HG03460 (cell line): ENCODE results near the gene SEBOX.
"Not testable (repeated sequence)": the region's sequence is repeated elsewhere in the genome, so short reads cannot be mapped to it uniquely, and the experiment has no call there.

Experiments
- ATAC-seq: cut with Tn5 transposase; IDR thresholded peaks from one replicate; pipeline ENCODE4 v1.9.1; 2021; ENCODE audit not compliant: unreplicated experiment

SEBOX gene

DNA sequence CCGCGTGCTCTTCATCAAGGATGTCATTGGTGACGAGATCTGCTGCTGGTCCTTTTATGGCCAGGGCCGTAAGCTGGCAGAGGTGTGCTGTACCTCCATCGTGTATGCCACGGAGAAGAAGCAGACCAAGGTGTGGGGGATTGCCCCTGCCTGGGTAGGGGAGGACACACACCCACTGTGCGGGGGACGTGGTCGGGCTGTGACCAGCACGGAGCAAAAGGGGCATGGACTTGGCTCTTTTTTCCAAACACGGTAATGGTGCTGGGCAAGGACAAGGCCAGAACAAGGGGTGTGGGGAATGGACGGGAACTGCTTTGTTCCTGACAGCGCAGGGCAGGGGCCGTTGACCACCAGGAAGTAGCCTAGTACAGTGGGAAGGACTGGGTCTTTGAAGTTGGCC, 22.7 kb downstream of the SEBOX start:
- no peak for ATAC-seq

DNA sequence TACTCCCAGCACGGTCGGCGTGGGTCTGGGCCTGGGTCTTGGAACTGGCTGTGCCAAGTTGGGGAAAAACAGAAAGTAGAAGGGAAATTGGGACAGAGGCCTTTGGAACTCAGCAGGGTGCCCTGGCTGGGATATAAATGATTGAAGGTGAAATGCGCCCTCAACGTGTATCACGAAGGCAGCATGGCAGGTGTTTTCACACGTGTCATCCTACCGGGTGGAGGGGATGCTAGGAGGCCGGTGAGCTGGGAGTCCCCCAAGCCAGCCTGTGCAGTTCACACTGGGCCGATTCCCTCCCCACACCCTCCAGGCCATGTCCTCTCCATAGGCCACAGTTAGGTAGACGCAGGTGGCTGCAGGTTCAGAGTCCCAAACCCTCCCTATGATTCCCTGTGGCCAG, 23.5 kb downstream of the SEBOX start:
- no peak for ATAC-seq

- no peak for ATAC-seq
These were observed 24.6 kb downstream of the SEBOX start for GRCh38 chr17:28340374-28340773.

DNA sequence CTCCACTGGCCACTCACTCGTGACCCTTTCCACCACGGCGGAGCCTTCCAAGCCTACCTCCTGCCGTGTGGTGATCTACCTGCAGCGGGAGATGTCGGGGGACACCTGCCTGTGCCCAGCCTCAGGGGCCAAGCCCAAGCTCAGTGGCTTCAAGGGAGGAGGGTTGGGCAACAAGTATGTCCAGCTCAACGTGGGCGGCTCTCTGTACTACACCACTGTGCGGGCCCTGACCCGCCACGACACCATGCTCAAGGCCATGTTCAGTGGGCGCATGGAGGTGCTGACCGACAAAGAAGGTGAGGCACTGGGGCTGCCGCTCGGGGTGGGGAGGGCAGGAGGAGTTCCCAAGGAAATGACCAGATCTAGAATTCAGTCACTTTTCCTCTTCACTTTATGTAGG, 25.6 kb downstream of the SEBOX start:
- ATAC-seq: no peak

- not testable (repeated sequence) for ATAC-seq
These were observed 26.2 kb downstream of the SEBOX start for GRCh38 chr17:28338769-28339212.

DNA sequence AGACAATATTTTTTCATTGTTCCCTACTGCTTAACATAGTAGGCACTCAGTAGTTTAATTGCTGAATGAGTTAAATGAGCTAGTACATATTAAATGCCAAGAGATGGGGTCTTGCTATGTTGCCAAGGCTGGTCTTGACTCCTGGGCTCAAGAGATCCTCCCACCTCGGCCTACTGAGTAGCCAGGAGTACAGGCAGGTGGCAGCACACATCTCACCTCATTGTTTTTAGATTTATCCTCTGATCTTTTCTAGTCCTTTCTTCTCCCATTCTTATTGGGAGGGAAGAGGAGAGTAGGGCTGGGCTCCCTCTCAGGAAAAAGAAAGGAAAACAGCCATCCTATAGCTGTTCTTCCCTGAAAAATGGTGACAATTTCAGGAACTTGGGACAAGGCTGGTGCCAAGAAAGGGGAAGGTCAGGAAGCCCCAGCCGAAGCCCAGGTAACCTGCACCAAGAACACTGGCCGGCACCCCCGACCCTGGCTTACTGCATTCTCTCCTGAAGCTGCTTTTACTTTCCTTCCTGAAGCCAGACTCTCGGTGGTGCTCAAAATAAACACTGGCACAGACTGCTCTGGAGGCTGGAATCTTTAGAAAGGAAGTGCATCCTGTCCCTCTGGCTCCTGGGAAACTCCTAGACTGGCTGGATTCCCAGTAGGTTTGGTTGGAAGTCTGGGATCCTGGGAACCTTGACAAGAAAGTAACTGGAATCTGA, 26.8 kb downstream of the SEBOX start:
- ATAC-seq: no peak

DNA sequence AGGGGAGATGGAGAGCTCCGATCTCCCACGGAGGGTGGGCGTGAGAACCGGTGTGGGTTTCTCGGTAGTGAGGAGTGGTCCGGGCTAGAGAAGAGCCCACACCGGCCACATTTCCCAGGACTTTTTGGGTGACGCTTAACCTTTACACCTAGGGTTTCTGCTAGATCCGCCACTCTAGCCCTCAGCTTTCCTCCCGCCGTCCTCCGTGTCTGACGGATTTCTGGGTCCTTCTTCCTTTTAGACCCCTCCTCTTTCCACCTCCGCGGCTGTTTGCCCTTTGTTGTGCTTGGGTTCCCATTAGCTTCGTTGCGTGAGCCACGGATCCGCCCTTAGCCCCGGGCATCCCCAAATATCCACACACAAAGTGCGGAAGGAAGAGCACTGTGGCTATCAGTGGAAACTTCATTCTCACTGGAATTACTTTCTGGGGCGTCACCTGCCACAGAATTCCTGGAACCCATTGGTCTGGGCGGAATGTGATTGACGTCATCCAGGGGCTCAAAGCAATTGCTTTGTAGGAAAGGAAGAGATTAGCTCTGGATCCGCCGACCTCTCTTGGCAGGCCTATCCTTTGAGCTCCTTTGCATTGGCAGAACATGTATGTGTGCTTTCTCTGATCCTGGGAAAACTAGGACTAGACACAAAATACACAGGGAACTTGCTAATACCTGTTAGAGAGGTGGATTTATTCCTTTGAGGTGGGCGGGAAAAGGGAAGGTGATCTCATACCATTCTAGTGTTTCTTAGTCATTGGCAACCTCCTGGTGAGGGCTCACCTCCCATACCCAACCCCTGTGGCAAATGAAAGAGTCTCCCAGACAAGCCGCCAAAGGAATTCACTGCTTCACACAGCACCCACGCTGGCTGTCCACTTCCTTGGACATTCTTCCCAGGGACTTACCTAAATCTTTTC, 28.8 kb downstream of the SEBOX start:
- ATAC-seq: no peak

DNA sequence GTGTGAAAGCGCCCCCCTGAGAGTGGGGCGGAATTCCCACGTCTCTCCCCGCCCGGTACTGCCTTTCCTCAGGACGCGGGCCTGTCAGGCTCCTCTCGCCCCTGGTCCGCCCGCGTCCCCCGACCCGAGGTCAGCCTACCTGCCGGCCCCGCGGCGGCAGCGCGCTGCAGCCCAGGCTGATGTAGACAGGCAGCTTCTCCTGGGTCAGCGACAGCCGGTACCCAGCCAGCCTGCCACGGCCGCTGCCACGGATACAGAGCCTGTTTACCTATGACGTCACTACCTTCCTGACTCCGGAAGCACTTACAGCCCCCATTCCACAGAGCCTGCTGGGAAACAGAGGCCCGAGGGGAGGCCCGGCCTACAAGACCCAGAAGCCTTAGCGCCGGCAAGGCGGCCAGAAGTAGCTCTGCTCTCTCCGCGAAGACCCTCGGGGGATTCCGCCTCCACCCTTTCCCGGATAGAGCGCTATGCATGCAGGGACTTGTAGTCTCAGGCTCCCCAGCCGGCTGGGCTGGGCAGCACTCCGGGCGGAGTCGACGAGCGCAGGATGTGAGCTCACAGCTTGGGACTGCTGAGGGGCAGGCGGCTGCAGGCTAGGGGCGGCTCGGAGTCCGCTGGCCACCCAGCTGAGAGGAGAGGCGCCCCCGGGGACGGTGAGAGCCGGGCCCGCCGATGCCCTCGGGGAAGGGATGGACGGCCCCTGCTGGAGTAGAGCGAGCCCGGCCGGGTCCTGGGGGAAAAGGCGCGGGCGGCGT, 29.6 kb downstream of the SEBOX start, which contains the start of the genes IFT20 and TNFAIP1:
Gene IFT20 (minus strand): TSS at position 272 of the 758 bp plus-strand sequence. CDS start 3,487 bp downstream, outside the sequence.
Gene TNFAIP1 (plus strand): TSS at position 561 of the 758 bp plus-strand sequence. CDS start 3,761 bp downstream, outside the sequence.
- peak; percentile 95 for ATAC-seq

GRCh38 chr17:28334666-28335200, 30.3 kb downstream of the SEBOX start:
- ATAC-seq: peak; percentile 0

DNA sequence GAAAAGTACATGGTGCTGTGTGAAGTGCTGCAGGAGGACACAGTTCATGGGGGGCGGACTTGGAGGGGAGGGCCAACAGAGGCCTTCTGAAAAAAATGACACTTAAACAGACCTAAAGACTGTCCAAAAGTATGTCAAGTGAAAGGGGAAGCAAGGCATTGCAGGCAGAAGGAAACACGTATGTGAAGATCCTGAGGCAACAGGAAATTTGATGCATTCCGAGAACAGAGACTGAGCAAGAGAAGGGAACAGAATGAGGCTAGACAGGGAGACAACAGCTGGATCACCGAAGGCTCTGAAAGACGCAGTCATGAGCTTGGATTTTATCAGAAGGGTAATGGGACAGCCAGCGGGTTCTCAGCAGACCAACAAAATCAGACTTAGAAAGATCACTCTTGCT, 30.8 kb downstream of the SEBOX start:
- ATAC-seq: no peak

DNA sequence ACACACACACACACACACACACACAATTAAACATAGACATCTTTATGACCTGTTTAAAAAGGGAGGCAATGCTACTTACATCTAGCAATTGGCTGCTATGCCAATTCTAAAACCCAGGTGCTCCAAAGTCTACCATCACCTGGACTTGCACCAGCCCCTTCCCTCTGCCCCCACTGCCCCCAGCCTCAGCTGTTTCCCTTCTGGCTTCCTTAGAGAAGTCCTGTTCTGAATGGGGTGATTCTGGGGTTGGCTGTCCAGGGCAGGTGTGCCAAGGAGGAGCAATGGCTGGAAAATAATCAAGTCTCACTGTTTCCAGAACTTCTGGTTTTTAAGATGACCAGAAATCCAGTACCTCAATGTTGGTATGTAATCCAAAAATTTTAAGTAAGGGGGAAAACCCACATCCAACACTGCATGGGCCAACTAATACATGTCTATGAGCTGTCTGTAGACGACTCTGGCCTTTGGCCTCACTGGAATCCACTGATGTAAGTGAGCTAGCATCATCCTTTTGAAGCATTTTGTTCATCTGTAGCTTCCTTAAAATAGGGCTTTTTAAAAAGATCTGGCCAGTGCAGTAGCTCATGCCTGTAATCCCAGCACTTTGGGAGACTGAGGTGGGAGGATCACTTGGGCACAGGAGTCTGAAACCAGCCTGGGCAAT, 31.8 kb downstream of the SEBOX start:
- ATAC-seq: no peak

DNA sequence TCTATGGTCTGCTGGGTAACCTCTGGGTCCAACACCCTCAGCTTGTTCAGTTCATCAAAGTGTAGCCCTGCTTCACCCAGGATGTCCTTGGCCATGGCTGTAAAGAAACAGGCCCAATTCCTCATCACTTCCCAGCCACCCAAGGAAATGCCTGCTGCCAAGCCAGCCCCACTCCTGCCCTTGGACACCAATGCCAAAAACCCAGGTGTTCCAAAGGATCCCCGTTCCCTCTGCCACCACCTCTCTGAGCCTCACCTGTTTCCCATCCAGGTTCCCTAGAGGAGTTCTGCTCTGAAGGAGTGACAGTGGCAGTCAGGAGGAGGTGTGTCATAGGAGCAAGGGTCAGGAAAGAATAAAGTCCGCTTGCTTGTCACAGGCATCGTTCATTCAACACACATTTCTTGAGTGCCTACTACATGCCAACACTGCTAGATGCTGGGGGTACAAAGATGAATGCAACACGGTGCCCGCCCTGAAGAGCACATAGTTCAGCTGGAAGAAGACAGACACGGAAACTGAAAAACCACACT, 33.0 kb downstream of the SEBOX start:
- ATAC-seq: no peak

- ATAC-seq: no peak
These were observed 34.3 kb downstream of the SEBOX start for GRCh38 chr17:28330671-28331070.

- no peak for ATAC-seq
These were observed 36.7 kb downstream of the SEBOX start for GRCh38 chr17:28328325-28328724.

- no peak for ATAC-seq
These were observed 37.3 kb downstream of the SEBOX start for GRCh38 chr17:28327709-28328108.

DNA sequence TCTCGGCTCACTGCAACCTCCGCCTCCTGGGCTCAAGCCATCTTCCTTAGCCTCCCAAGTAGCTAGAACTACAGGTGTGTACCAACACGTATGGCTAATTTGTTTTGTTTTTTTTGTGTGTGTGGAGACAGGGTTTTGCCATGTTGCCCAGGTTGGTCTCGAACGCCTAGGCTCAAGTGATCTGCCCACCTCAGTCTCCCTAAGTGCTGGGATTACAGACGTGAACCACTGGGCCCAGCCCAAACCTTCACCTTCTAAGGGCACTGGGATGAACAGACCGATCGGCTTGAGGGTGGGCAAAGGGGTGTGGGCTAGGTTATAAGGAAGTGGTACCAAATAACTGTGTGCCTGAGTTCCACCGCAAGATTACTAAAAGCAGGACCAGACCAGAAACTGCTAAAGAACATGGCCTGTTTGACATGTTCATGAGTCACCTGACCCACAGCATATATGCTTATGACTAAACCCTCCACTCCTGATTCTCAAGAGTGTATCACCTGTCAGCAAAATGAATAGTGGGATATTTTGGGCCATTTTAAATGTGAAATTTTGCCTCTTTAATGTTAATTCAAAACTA, 37.9 kb downstream of the SEBOX start:
- ATAC-seq: no peak

GRCh38 chr17:28326114-28326513, 38.9 kb downstream of the SEBOX start:
- no peak for ATAC-seq

DNA sequence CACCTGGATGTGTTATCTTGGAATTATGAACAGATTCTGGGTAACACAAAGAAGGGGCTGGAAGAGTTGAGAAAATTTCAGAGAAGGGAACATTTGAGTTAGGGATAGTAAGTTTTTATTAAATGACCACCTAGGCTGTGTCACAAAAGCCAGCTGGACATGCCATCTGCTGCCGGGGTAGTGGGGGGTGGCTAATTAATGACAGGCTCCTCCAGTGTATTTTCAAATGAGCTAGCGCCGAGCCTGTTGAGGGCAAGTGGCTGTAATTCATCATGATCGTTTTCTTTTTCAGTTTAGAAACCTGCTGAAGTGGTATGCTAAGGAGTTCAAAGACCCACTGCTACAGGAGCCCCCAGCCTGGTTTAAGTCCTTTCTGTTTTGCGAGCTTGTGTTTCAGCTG, 39.8 kb downstream of the SEBOX start:
- ATAC-seq: no peak

- ATAC-seq: no peak
These were observed 40.2 kb downstream of the SEBOX start for GRCh38 chr17:28324781-28325180.

GRCh38 chr17:28324267-28324745, 40.7 kb downstream of the SEBOX start:
- no peak for ATAC-seq
